ENCODE data around the gene GHITM. TPM values are rescaled to one million over a fixed set of nuclear protein-coding genes. Genes with fewer than 3 reads are reported as not detected.
A peak's percentile ranks its signal among the peaks of the same experiment; 100 is the strongest.

Gene GHITM
- total and polyA plus RNA-seq, 2 donors (not counting 1 experiment from before 2014, with no cell fraction given), result 167 to 259 TPM

DNA sequence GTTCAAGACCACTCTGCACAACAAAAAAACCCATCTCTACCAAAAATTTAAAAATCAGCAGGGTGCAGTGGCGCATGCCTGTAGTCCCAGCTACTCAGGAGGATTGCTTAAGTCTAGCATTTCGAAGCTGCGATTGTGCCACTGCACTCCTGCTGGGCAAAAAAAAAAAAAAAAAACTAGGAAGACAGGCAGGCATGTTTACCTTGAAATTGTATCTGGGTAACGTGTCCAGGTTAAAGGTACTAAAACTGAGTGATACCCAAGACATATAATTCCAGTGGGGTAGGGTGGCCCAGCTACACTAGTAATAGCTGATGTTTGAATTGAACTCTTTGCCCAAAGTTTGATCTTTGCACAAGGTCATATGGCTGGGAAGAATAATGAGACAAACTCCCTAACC lies 16.2 kb downstream of the GHITM start:
- H3K4me1 ChIP-seq (ENCODE audit: control insufficient read depth, extremely low read depth, insufficient read depth, low read length), result no peaks in the 10 kb centered on the region
- no peak overlapping the region for H2AFZ ChIP-seq (ENCODE audit: low read length)
- no peaks in the 10 kb centered on the region for H3K79me2 ChIP-seq (ENCODE audit: control insufficient read depth, insufficient read depth, low read length)
- no peaks in the 10 kb centered on the region for H3K27me3 ChIP-seq (ENCODE audit: control insufficient read depth, insufficient read depth, low read length)
- peaks cover 3% of the 10 kb centered on the region for H3K36me3 ChIP-seq (ENCODE audit: control insufficient read depth, insufficient read depth, low read length)
- H4K20me1 ChIP-seq (ENCODE audit: control insufficient read depth, extremely low read depth, insufficient read depth, low read length), result no peaks in the 10 kb centered on the region
- no peak overlapping the region for H3K4me2 ChIP-seq (ENCODE audit: extremely low read depth, insufficient read depth, low read length)
- DNase-seq (ENCODE audit: low read depth in 2 of 2), result no peak
- TF ChIP-seq EZH2 (IDR thresholded peaks at IDR 0.05; ENCODE audit: low read length, missing control alignments) (no peak), CTCF (conservative IDR thresholded peaks at IDR 0.05 in 1 of 2, IDR thresholded peaks at IDR 0.05 in 1 of 2; ENCODE audit: low read depth in 1 of 2, low read length in 2 of 2) (no peak)
- H3K27ac ChIP-seq (ENCODE audit: insufficient read depth, low read length), result no peak overlapping the region
- no peak overlapping the region for H3K9ac ChIP-seq (ENCODE audit: insufficient read depth, low read length)
- H3K4me3 ChIP-seq (replicated peaks in 1 of 4; ENCODE audit: control extremely low read depth in 1 of 4, insufficient read depth in 1 of 4, low read depth in 3 of 4, low read length in 4 of 4), result no peak overlapping the region
- H3K9me3 ChIP-seq (ENCODE audit: control insufficient read depth, insufficient read depth, low read depth, low read length), result no peaks in the 10 kb centered on the region

DNA sequence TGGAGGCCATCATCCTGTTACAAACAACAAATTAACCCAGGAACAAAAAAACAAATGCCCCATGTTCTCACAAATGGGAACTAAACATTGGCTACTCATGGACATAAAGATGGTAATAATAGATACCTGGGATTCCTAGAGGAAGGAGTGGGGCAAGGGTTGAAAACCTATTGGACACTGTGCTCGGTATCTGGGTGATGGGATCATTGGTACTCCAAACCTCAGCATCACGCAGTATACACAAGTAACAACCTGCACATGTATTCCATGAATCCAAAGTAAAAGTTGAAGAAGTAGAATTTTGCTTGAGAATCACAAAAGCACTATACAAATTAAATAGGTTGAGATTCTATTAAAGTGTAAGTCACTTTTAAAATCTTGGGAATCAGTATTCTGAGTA lies 16.7 kb downstream of the GHITM start:
- Histone ChIP-seq H3K9me3 (ENCODE audit: control insufficient read depth, insufficient read depth, low read depth, low read length) (no peaks in the 10 kb centered on the region), H3K4me2 (ENCODE audit: extremely low read depth, insufficient read depth, low read length) (no peak overlapping the region)
- TF ChIP-seq EZH2 (IDR thresholded peaks at IDR 0.05; ENCODE audit: low read length, missing control alignments) (no peak), CTCF (conservative IDR thresholded peaks at IDR 0.05 in 1 of 2, IDR thresholded peaks at IDR 0.05 in 1 of 2; ENCODE audit: low read depth in 1 of 2, low read length in 2 of 2) (no peak)

GRCh38 chr10:84156768-84157167 lies 17.5 kb downstream of the GHITM start:
- Histone ChIP-seq H2AFZ (ENCODE audit: low read length) (no peak overlapping the region), H3K4me3 (replicated peaks in 1 of 4; ENCODE audit: control extremely low read depth in 1 of 4, insufficient read depth in 1 of 4, low read depth in 3 of 4, low read length in 4 of 4) (no peak overlapping the region), H3K36me3 (ENCODE audit: control insufficient read depth, insufficient read depth, low read length) (peaks cover 3% of the 10 kb centered on the region), H3K27me3 (ENCODE audit: control insufficient read depth, insufficient read depth, low read length) (no peaks in the 10 kb centered on the region), H3K27ac (ENCODE audit: insufficient read depth, low read length) (no peak overlapping the region), H4K20me1 (ENCODE audit: control insufficient read depth, extremely low read depth, insufficient read depth, low read length) (no peaks in the 10 kb centered on the region), H3K79me2 (ENCODE audit: control insufficient read depth, insufficient read depth, low read length) (no peaks in the 10 kb centered on the region), H3K4me2 (ENCODE audit: extremely low read depth, insufficient read depth, low read length) (no peak overlapping the region), H3K4me1 (ENCODE audit: control insufficient read depth, extremely low read depth, insufficient read depth, low read length) (no peaks in the 10 kb centered on the region), H3K9ac (ENCODE audit: insufficient read depth, low read length) (no peak overlapping the region), H3K9me3 (ENCODE audit: control insufficient read depth, insufficient read depth, low read depth, low read length) (no peaks in the 10 kb centered on the region)
- peak in 1 of 2 donors; percentile 12 for DNase-seq (ENCODE audit: low read depth in 2 of 2)
- TF ChIP-seq EZH2 (IDR thresholded peaks at IDR 0.05; ENCODE audit: low read length, missing control alignments) (no peak), CTCF (conservative IDR thresholded peaks at IDR 0.05 in 1 of 2, IDR thresholded peaks at IDR 0.05 in 1 of 2; ENCODE audit: low read depth in 1 of 2, low read length in 2 of 2) (no peak)

More for the DNA sequence above, 16.7 kb downstream of the GHITM start:
- Histone ChIP-seq H2AFZ (ENCODE audit: low read length) (no peak overlapping the region), H3K36me3 (ENCODE audit: control insufficient read depth, insufficient read depth, low read length) (peaks cover 3% of the 10 kb centered on the region), H4K20me1 (ENCODE audit: control insufficient read depth, extremely low read depth, insufficient read depth, low read length) (no peaks in the 10 kb centered on the region), H3K79me2 (ENCODE audit: control insufficient read depth, insufficient read depth, low read length) (no peaks in the 10 kb centered on the region), H3K4me3 (replicated peaks in 1 of 4; ENCODE audit: control extremely low read depth in 1 of 4, insufficient read depth in 1 of 4, low read depth in 3 of 4, low read length in 4 of 4) (no peak overlapping the region), H3K9ac (ENCODE audit: insufficient read depth, low read length) (no peak overlapping the region), H3K27me3 (ENCODE audit: control insufficient read depth, insufficient read depth, low read length) (no peaks in the 10 kb centered on the region), H3K4me1 (ENCODE audit: control insufficient read depth, extremely low read depth, insufficient read depth, low read length) (no peaks in the 10 kb centered on the region), H3K27ac (ENCODE audit: insufficient read depth, low read length) (no peak overlapping the region)
- DNase-seq (ENCODE audit: low read depth in 2 of 2), result no peak

Data from fibroblast of lung (primary cell).